NT2/D1 (cell line): ENCODE data around the gene SPSB4.

ENCODE experiments used
- SUZ12 ChIP-seq: IDR thresholded peaks from 2 replicates; pipeline ENCODE4 v1.6.1; 2011; ENCODE audit not compliant: insufficient read length, insufficient read depth; ENCODE audit errors: extremely low read depth
- ZNF274 ChIP-seq: IDR thresholded peaks from 2 replicates; pipeline ENCODE4 v1.6.1; 2011; ENCODE audit warnings: mild to moderate bottlenecking, low read depth, low read length

- TF ChIP-seq ZNF274 (no peak), SUZ12 (no peak)
These were observed 100.3 kb downstream of the SPSB4 start for GRCh38 chr3:141151439-141151838.
